B cell (primary cell): ENCODE data around the gene CCDC88C. TPM values are rescaled to one million over a fixed set of nuclear protein-coding genes. Genes with fewer than 3 reads are reported as not detected.

Experiments used
- ATAC-seq: fragments of 200-7000 bp; cut with Tn5 transposase; one replicate; pipeline ENCODE4 v1.10.0; 2021; ENCODE audit warnings: low read depth, mild to moderate bottlenecking, moderate number of reproducible peaks, moderate library complexity
- CTCF ChIA-PET: fragments of 350-600 bp; sonication (Branson Sonifier 250); formaldehyde crosslinking; loops from one replicate; lab custom pipeline; 2021; ENCODE audit warnings: antibody characterized with exemption, inconsistent platforms; lab: Charles Lee
- POLR2A ChIA-PET: fragments of 350-600 bp; sonication (Branson Sonifier 250); formaldehyde crosslinking; loops from one replicate; lab custom pipeline; 2021; ENCODE audit warnings: antibody characterized with exemption; lab: Charles Lee
- DNase-seq: peaks from one replicate; pipeline ENCODE4 v3.0.0; 2013
- H2AFZ ChIP-seq: 2 replicates; pipeline ENCODE4 v1.6.1; 2012; ENCODE audit warnings: mild to moderate bottlenecking, low read depth, low read length; ENCODE audit not compliant: insufficient read depth, poor library complexity, severe bottlenecking
- H3K27ac ChIP-seq, 2 donors: 1 replicate in 1 of 2; 2 replicates in 1 of 2; pipeline ENCODE4 v1.5.1; 2012 to 2013; ENCODE audit warnings: low read length in 2 of 2, mild to moderate bottlenecking in 2 of 2, moderate library complexity in 1 of 2
- H3K27me3 ChIP-seq, 4 experiments: fragments of 200-600 bp in 1 of 4; sonication (generic) in 1 of 4; replicated peaks in 1 of 4; 1 replicate in 2 of 4; 2 replicates in 2 of 4; pipeline versions ENCODE4 v1.6.1 to v1.7.0; 2013 to 2016; ENCODE audit warnings: low read length in 3 of 4, mild to moderate bottlenecking in 2 of 4, mixed read lengths in 1 of 4, moderate library complexity in 1 of 4; ENCODE audit not compliant: insufficient read depth in 4 of 4, control insufficient read depth in 3 of 4; ENCODE audit errors: control extremely low read depth in 1 of 4
- H3K36me3 ChIP-seq, 2 experiments: replicated peaks in 1 of 2; 1 replicate in 1 of 2; 2 replicates in 1 of 2; pipeline versions ENCODE4 v1.6.1 to v1.7.1; 2013; ENCODE audit warnings: low read length in 1 of 2; ENCODE audit not compliant: insufficient read depth in 2 of 2, control insufficient read depth in 1 of 2; ENCODE audit errors: control extremely low read depth in 1 of 2, extremely low read depth in 1 of 2
- H3K4me1 ChIP-seq, 2 donors: fragments of 200-600 bp in 1 of 2; sonication (generic) in 1 of 2; 1 replicate in 1 of 2; 2 replicates in 1 of 2; pipeline versions ENCODE4 v1.5.1 to v1.6.1; 2013 to 2017; ENCODE audit warnings: low read length in 2 of 2; ENCODE audit not compliant: control insufficient read depth in 2 of 2, insufficient read depth in 2 of 2
- H3K4me2 ChIP-seq: replicated peaks from 2 replicates; pipeline ENCODE3; 2012; ENCODE audit warnings: mild to moderate bottlenecking, low read depth, low read length; ENCODE audit not compliant: poor library complexity, severe bottlenecking
- H3K4me3 ChIP-seq, 5 experiments: fragments of 200-600 bp in 1 of 5; sonication (generic) in 1 of 5; 1 replicate in 3 of 5; 2 replicates in 2 of 5; pipeline versions ENCODE4 v1.5.1 to v1.7.0; 2011 to 2016; ENCODE audit warnings: low read length in 4 of 5, mild to moderate bottlenecking in 4 of 5, low read depth in 2 of 5, control low read depth in 1 of 5, moderate library complexity in 1 of 5; ENCODE audit not compliant: insufficient read depth in 1 of 5; ENCODE audit errors: control extremely low read depth in 1 of 5, extremely low read depth in 1 of 5
- H3K79me2 ChIP-seq: fragments of 200-600 bp; sonication (generic); one replicate; pipeline ENCODE4 v1.6.0; 2016; ENCODE audit warnings: low read length; ENCODE audit not compliant: control insufficient read depth, insufficient read depth
- H3K9ac ChIP-seq: fragments of 200-600 bp; sonication (generic); 2 replicates; pipeline ENCODE4 v1.6.1; 2017; ENCODE audit warnings: mild to moderate bottlenecking, low read length, moderate library complexity
- H3K9me3 ChIP-seq, 3 donors: one replicate each; pipeline versions ENCODE4 v1.6.1 to v1.7.1; 2013; ENCODE audit warnings: low read length in 2 of 3; ENCODE audit not compliant: control insufficient read depth in 2 of 3, insufficient read depth in 1 of 3; ENCODE audit errors: control extremely low read depth in 1 of 3
- H4K20me1 ChIP-seq: 2 replicates; pipeline ENCODE4 v1.6.0; 2012; ENCODE audit warnings: mild to moderate bottlenecking, low read length; ENCODE audit not compliant: insufficient read depth, control insufficient read depth, poor library complexity, severe bottlenecking
- H3K27ac Mint-ChIP-seq: one replicate; pipeline ENCODE4 v1.8.0; 2021; ENCODE audit warnings: mixed read lengths
- H3K27me3 Mint-ChIP-seq: one replicate; pipeline ENCODE4 v1.8.0; 2021; ENCODE audit warnings: mixed read lengths
- H3K4me1 Mint-ChIP-seq: one replicate; pipeline ENCODE4 v1.8.0; 2021; ENCODE audit warnings: mixed read lengths
- H3K4me3 Mint-ChIP-seq: one replicate; pipeline ENCODE4 v1.8.0; 2021; ENCODE audit warnings: mixed read lengths
- H3K9me3 Mint-ChIP-seq: one replicate; pipeline ENCODE4 v1.8.0; 2022; ENCODE audit warnings: mixed read lengths; ENCODE audit not compliant: insufficient read depth
- EZH2 ChIP-seq: IDR thresholded peaks from 2 replicates; pipeline ENCODE4 v1.6.1; 2012; ENCODE audit warnings: borderline replicate concordance, low read depth, mild to moderate bottlenecking, moderate library complexity, low read length; ENCODE audit not compliant: insufficient read depth, poor library complexity, severe bottlenecking
- WGBS: methylation state at CpG from one replicate; pipeline ENCODE4 v1.1.5; 2013; ENCODE audit warnings: missing lambda C conversion rate; ENCODE audit not compliant: insufficient coverage; 5-methylcytosine and 5-hydroxymethylcytosine counted together
- intact Hi-C: fragments of 100-400 bp; cut with micrococcal nuclease; formaldehyde crosslinking; loops from one replicate; pipeline ENCODE4 v1.10.0; 2022
- polyA plus RNA-seq: library from polyadenylated mRNA; depleted of rRNA; stranded (reverse); fragments of >200 nt; gene quantifications from 2 replicates; pipeline ENCODE4 v1.2.3, GENCODE V29; 2012
- total RNA-seq, 2 donors: library from RNA; stranded (reverse); fragments of 120-200 nt in 1 of 2; gene quantifications; 1 replicate in 1 of 2; 2 replicates in 1 of 2; pipeline versions ENCODE4 v1.2.3 to v1.2.4, GENCODE V29; 2013 to 2022
- TF ChIP-seq, protein P1 (sequence below): fragments of 200-600 bp; IDR thresholded peaks from one replicate; pipeline ENCODE4 v1.8.0; 2022; ENCODE audit warnings: antibody characterized with exemption, mild to moderate bottlenecking

CCDC88C gene
- total and polyA plus RNA-seq, 2 donors (not counting 1 experiment from before 2014, with no cell fraction given): 98.7 to 181 TPM

DNA sequence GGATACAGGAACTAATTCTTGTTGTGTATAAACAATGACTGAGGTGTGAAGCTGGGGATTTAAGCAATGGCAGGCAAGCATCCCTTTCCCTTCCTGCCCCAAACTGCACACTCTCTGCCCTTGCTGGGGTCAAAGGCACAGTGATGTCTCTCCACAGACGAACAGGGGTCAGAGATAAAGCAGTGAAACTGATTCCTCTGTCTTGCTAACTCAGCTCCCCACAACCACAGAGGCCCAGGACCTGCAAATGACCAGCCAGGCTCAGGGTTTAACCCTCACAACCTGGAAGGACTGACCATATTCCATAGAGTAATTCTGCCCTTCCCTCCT lies 67.2 kb downstream of the CCDC88C start:
- peaks cover 98% of the 10 kb centered on the region for H3K79me2 ChIP-seq

More for the DNA sequence above, 67.2 kb downstream of the CCDC88C start:
- H3K27me3 Mint-ChIP-seq: no peaks in the 10 kb centered on the region
- H3K4me3 Mint-ChIP-seq: peak overlapping the region; percentile 92
- 50% methylated on average over 1 of the region's 1 CpG for WGBS
- no peaks in the 10 kb centered on the region for H3K9me3 Mint-ChIP-seq
- no peak overlapping the region for H2AFZ ChIP-seq
- ATAC-seq (no peak), DNase-seq (no peak)
- peak overlapping the region; percentile 45 for H3K9ac ChIP-seq
- peak overlapping the region; percentile 25 to 61 for H3K27ac ChIP-seq
- intact Hi-C loops: loop anchor here (2.0 kb wide), 1 partner anchor 26 kb away; no protein-coding TSS in a partner anchor
- H3K36me3 ChIP-seq: peaks cover 0 to 24% of the 10 kb centered on the region in 2 experiments
- TF ChIP-seq EZH2: no peak
- TF ChIP-seq, protein P1, sequence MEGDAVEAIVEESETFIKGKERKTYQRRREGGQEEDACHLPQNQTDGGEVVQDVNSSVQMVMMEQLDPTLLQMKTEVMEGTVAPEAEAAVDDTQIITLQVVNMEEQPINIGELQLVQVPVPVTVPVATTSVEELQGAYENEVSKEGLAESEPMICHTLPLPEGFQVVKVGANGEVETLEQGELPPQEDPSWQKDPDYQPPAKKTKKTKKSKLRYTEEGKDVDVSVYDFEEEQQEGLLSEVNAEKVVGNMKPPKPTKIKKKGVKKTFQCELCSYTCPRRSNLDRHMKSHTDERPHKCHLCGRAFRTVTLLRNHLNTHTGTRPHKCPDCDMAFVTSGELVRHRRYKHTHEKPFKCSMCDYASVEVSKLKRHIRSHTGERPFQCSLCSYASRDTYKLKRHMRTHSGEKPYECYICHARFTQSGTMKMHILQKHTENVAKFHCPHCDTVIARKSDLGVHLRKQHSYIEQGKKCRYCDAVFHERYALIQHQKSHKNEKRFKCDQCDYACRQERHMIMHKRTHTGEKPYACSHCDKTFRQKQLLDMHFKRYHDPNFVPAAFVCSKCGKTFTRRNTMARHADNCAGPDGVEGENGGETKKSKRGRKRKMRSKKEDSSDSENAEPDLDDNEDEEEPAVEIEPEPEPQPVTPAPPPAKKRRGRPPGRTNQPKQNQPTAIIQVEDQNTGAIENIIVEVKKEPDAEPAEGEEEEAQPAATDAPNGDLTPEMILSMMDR: no peak
- POLR2A ChIA-PET: interaction anchor here (1.4 to 3.2 kb wide), 2 partner anchors 17 to 66 kb away, joined by 5 to 19 read pairs; no protein-coding TSS in a partner anchor
- peak overlapping the region; percentile 70 for H3K4me2 ChIP-seq
- peaks cover 84% of the 10 kb centered on the region for H4K20me1 ChIP-seq
- H3K4me1 Mint-ChIP-seq: peaks cover 82% of the 10 kb centered on the region
- H3K4me3 ChIP-seq: peak overlapping the region in 4 of 5 experiments; percentile 0 to 49 (median 25)
- CTCF ChIA-PET: interaction anchor here (1.0 to 2.7 kb wide), 7 partner anchors 22 to 74 kb away, joined by 3 to 15 read pairs (median 4); partner anchors contain the start of gene CCDC88C
- H3K9me3 ChIP-seq: no peaks in the 10 kb centered on the region
- peaks cover 61 to 74% of the 10 kb centered on the region in 2 donors for H3K4me1 ChIP-seq
- peak overlapping the region; percentile 93 for H3K27ac Mint-ChIP-seq
- no peaks in the 10 kb centered on the region for H3K27me3 ChIP-seq
